ENCODE data around the gene MSMB.

DNA sequence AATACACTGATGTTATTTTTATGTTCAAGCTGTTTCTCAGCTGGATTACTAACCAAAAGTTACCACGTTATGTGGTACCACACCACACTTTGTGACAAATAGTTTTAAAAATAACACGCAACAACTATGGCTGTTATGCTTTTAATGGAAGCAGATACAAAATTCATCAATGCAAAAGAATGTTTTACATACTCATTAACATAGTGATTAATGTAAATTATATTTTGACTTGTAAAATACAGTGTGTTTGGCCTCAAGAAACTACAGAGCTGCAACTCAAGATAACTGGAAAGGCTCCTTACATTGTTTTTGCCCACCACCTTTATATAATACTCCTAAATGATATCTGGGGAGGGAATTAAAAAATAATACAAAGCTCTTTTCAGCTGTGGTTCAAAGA is 41.1 kb downstream of the MSMB start:
- TF ChIP-seq, protein P1, sequence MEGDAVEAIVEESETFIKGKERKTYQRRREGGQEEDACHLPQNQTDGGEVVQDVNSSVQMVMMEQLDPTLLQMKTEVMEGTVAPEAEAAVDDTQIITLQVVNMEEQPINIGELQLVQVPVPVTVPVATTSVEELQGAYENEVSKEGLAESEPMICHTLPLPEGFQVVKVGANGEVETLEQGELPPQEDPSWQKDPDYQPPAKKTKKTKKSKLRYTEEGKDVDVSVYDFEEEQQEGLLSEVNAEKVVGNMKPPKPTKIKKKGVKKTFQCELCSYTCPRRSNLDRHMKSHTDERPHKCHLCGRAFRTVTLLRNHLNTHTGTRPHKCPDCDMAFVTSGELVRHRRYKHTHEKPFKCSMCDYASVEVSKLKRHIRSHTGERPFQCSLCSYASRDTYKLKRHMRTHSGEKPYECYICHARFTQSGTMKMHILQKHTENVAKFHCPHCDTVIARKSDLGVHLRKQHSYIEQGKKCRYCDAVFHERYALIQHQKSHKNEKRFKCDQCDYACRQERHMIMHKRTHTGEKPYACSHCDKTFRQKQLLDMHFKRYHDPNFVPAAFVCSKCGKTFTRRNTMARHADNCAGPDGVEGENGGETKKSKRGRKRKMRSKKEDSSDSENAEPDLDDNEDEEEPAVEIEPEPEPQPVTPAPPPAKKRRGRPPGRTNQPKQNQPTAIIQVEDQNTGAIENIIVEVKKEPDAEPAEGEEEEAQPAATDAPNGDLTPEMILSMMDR (IDR thresholded peaks at IDR 0.05; ENCODE audit: insufficient read depth, low read length) = no peak
- TF ChIP-seq POLR2AphosphoS5 (IDR thresholded peaks at IDR 0.05; ENCODE audit: low read depth) = no peak
